HG02870 (cell line): ENCODE results near the gene AFAP1.

Source experiments
- ATAC-seq: cut with Tn5 transposase; IDR thresholded peaks from one replicate; pipeline ENCODE4 v1.9.1; 2021; ENCODE audit warnings: mild to moderate bottlenecking, moderate library complexity; ENCODE audit not compliant: unreplicated experiment

The AFAP1 gene

GRCh38 chr4:7847206-7847605, 92.5 kb downstream of the AFAP1 start:
- ATAC-seq, result no peak

DNA sequence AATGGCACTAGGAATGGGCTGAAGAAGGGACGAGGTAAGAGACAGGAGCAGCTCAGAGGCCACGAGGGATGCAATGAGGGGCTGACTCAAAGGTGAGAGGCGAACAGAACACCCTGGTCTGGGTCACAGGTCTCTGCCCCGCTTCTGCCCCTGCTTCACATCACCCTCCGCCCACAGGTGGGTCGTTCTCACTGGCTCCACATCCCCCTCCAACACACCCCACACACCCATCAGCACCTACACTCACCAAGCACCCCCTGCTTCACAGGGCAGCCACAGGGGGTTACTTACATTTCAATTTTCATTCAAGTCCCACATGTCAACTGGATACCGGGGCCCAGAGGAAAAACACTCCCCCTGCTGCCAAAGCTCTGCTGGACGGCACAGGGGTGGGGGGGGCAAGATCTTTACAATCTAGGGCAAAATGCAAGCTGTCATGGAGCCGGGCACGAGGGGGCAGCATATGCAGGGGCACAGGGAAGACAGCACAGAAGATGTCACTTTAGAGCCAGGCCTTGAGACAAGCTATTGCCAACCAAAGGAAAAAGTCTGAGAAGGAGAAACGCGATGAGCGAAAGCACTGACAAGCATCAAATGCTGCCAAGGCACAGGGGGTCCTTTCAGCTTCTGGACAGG, 94.0 kb downstream of the AFAP1 start:
- ATAC-seq, result no peak

- no peak for ATAC-seq
Measured at GRCh38 chr4:7844594-7844991, 95.1 kb downstream of the AFAP1 start.

GRCh38 chr4:7843831-7844593, 95.6 kb downstream of the AFAP1 start:
- peak; percentile 73 for ATAC-seq

GRCh38 chr4:7842384-7843279, 97.0 kb downstream of the AFAP1 start:
- ATAC-seq, result no peak

DNA sequence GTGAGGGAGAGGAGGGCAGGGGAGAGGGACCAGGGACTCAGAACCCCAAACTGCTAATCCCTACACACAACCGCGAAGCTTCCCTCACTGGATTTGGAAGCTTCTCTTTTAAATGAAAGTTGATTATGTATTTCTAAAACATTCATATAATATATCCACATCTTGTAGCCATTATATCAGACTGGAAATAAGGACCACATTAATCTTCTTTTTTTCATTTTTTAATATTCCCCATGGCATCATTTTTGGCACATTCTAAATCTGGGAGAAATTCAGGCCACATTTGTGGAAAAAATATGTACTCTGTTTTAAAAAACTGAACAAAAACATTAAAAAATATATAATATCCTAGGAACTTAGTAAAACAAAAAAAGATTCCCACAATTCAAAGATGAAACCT, 97.8 kb downstream of the AFAP1 start:
- no peak for ATAC-seq

- ATAC-seq, result no peak
Measured at GRCh38 chr4:7841071-7841470, 98.6 kb downstream of the AFAP1 start.

DNA sequence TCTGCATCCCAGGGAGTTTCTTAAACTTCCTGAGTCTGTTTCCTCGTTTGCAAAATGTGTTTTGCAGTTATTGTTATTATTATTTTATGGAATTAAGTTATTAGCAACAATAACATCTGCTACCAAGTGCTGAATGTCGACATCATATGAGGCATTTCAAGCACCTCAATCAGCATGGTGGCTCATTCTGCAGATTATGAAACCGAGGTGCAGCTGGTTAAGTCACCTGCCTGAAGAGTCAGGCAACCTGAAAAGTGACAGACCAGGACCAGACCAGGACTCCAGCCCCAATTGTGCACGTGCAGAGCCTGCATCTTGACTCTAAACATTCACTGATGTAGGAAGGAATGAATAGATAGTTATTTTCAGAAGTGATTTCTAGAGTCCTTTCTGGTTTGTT, 99.8 kb downstream of the AFAP1 start:
- ATAC-seq, result no peak

DNA sequence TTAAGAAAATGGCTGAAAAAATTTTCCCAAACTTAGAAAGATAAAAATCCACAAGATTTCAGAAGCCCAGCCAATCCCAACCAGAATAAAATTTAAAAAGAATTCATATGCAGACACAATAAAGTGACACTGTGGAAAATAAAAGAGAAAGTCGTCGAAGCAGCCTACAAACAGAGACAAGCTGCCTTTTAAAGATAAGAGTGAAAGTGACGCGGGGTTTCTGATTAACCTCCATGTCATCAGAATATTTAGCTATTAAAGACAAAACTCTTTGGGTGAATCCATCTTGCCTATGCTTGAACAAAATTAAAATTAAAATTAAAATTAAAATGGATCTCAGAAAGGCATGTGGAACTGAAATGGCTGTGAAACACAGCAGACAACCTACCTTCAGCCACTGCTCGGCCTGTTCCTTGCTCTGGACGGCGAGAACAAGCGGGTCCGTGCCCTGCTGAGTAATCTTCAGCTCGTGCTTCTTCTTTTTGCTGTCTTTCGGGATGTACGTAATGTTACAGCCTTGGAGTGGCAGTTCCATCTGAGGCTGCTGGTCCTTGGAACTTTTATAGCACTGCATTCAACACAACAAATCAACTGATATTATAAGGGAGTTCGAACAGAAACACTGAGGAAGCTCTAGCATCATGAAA, 101.4 kb downstream of the AFAP1 start:
- no peak for ATAC-seq

GRCh38 chr4:7837597-7838135, 102.0 kb downstream of the AFAP1 start:
- ATAC-seq, result no peak

GRCh38 chr4:7831858-7832730, 107.6 kb downstream of the AFAP1 start:
- no peak for ATAC-seq

DNA sequence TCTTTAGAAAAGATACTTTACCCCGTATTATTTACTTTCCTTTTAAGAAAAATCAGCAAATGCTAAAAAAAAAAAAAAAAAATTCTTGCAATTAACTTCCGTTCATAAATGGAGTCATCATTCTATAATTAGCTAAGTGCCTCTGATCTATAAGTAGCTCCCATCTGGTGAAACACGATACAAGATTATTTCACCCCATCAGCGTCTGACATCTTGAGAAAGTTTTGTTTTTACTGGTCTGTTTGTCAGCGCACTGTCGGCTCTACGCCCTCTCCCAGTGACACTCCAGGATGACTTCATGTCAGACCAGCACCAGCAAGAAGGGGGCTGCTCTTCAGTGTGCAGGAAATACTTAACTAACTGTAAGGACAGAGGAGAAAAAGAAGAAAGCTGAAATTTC, 108.3 kb downstream of the AFAP1 start:
- ATAC-seq, result no peak

DNA sequence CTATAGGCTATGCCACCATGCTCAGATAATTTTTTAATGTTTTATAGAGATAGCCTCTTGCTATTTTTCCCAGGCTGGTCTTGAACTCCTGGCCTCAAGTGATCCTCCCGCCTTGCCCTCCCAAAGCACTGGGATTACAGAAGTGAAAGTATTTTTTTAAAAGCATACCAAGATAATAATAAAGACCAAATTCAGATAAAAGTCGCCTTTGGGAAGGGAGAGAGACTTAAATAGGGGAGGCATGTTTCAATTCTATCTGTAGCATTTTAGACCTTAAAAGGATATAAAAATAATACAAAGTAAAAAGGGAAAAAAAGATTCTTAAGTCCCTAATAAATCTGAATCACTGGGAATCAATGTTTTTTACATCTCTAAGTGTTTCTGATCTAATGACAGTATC, 108.9 kb downstream of the AFAP1 start:
- ATAC-seq, result no peak

DNA sequence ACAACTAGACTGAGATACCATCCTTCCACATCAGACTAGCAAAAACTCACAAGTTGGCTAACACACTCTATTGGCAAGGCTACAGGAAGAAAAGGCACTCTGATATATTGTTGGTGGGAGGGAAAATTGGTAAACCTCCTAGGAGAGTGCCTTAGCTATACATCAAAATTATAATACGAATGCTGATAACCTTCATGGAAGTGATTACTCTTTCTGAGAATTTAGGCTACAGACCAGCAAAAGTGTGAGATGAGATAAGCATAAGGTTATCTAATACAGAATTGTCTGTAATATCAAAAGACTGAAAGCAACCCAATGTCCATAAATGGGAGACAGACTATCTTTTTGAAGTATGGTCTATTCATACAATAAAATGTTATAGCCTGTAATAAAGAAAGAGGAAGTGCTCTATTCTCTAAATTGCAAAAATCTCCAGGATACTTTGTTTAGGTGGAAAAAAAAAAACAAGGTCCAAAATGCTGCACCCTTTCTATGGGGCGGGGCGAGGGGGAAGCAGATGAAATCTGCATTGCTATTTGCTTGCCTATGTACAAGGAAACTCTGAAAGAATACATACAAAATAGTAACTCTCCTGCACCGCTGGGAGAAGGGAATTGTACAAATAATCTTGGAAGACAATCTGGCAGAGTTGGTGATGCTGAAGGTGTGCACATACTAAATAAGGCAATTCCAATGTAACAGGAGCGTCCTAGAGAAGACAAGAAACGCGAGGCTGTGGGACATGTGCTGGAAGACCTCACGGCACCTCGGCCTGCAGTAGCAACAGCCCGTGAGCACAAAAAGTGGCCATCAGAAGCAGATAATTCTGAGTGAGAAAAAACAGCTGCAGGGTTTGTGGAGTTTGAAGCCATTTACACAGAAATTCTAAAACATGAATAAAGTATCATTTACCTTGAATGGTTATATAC, 109.7 kb downstream of the AFAP1 start:
- ATAC-seq, result no peak

DNA sequence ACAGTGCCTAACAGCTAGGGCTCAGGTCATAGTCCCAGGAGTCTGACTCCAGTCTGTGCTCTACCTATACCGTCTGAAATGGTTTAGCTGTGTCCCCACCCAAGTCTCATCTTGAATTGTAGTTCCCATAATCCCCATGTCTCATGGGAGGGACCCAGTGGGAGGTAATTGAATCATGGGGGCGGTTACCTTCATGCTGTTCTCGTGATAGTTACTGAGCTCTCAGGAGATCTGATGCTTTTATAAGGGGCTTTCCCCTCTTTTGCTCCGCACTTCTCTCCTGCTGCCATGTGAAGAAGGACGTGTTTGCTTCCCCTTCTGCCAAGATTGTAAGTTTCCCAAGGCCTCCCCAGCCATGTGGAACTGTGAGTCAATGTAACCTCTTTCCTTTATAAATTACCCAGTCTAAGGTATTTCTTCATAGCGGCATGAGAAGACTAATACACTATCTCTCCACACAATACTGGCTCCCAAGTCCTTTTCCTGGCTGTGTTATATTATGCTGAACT, 110.8 kb downstream of the AFAP1 start:
- ATAC-seq, result no peak

GRCh38 chr4:7828011-7828720, 111.5 kb downstream of the AFAP1 start:
- no peak for ATAC-seq

DNA sequence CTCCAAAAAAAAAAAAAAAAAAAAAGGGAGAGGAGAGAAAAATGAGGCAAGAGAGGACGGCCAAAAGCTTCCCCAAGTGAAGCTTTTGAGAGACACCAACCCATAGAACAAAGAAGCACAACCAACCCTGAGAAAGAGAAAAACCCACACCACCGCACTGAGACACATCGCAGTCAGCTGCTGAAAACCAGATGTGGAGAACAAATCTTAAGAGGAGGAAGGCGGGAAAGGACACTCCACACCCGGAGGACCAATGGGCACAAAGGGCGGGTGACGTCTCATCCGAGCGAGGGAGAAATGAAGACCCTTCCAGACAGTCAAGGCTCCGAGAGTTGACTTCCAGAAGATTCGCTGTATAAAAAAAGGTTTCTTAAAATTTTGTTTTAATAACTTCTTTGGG, 112.1 kb downstream of the AFAP1 start:
- no peak for ATAC-seq

- ATAC-seq, result no peak
Measured at GRCh38 chr4:7826909-7827306, 112.8 kb downstream of the AFAP1 start.
